ENCODE measurements around the gene HCRTR1.

The HCRTR1 gene

GRCh38 chr1:31626223-31627207, 9.0 kb downstream of the HCRTR1 start:
- no peak for DNase-seq

GRCh38 chr1:31627301-31627929, 9.9 kb downstream of the HCRTR1 start:
- no peak for DNase-seq

- DNase-seq, result no peak
Measured at GRCh38 chr1:31627930-31628559, 10.6 kb downstream of the HCRTR1 start.

- no peak for DNase-seq
Measured at GRCh38 chr1:31628931-31629556, 11.6 kb downstream of the HCRTR1 start.

GRCh38 chr1:31632649-31633048, 15.2 kb downstream of the HCRTR1 start:
- no peak for DNase-seq

- DNase-seq, result no peak
Measured at GRCh38 chr1:31633117-31633516, 15.6 kb downstream of the HCRTR1 start.

- no peak for DNase-seq
Measured at GRCh38 chr1:31637915-31638673, 20.6 kb downstream of the HCRTR1 start.

DNA sequence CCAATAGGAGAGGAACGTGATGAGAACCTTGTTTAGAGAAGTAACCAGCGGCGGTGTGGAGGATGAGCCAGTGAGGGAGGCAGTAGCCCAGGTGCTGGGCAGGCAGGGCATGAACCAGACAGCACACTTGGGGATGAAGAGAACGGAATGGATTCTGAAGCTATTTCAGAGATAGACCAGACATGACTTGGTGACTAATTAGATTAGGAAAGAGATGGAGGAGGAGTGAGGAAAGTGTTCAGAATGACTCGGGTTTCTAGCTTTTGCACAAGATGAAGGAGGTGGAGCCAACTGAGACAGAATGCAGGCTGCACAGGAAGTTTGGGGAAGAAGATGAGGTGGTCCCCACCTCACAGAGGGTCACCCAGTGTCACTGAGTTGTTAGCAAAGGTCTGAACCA, 22.1 kb downstream of the HCRTR1 start:
- DNase-seq, result no peak

- no peak for DNase-seq
Measured at GRCh38 chr1:31640179-31640578, 22.7 kb downstream of the HCRTR1 start.

DNA sequence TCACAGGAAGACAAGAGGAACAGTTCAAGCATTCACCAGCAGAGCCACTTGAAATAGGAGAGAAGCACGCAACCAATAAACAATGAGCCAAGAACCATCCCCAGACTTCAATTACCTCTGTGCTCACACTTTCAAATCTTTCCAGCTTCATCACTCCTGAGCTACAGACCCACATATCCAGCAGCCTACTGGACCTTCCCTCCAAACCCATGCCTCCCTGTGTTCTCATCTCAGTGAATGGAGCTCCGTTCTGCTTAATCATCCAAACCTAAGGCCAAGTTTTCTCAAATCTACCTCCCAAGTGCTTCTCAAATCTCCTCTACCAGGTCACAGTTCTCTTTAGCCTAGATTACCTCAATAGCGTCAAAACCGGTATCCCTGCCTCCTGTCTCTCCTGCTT, 23.5 kb downstream of the HCRTR1 start:
- no peak for DNase-seq

DNA sequence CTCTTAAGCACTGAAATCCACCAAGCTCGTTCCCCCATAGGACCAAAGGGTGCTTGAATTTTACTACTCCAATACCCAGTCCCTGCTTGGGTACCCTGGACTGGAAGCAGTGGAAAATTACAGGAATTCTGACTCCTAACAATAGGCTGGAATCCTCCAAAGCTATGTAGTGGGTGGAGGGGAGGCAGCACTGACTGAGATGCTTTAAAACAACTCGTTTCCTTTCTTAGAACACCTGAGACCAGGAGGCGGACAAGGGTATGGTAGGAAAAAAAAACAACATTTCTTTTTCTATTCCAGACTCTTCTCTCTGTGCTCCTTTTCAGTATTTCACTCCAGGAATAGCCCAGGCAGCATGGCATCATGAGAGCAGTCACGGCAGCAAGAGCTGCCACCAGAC, 24.9 kb downstream of the HCRTR1 start:
- no peak for DNase-seq

DNA sequence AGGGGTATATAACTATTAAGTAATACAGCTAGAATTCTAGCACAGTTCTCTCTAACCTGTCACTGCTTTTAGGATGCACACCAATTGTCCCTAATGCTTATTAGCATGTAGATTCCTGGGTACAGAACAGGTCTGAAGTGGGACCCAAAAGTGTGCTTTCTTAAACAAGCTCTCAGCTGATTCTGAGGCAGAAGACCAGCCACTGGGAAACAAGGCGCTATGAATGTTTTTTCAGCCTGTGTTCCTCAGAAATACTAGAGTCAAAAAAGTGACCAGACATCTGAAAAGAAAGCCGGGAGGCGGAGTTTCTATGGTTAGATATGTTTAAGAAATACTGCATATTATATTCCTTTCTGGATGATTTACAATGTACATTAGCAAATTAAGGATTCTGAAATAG, 25.4 kb downstream of the HCRTR1 start:
- no peak for DNase-seq

GRCh38 chr1:31643976-31644559, 26.6 kb downstream of the HCRTR1 start:
- DNase-seq, result no peak

GRCh38 chr1:31644560-31645273, 27.2 kb downstream of the HCRTR1 start, which contains the start of gene PEF1:
Gene PEF1 (minus strand): TSS chr1:31644876. CDS start chr1:31644864, 12 bp downstream.
- DNase-seq, result peak; percentile 97

GRCh38 chr1:31645274-31645568, 27.7 kb downstream of the HCRTR1 start:
- DNase-seq, result no peak

GRCh38 chr1:31646259-31646960, 28.9 kb downstream of the HCRTR1 start:
- DNase-seq, result no peak

DNA sequence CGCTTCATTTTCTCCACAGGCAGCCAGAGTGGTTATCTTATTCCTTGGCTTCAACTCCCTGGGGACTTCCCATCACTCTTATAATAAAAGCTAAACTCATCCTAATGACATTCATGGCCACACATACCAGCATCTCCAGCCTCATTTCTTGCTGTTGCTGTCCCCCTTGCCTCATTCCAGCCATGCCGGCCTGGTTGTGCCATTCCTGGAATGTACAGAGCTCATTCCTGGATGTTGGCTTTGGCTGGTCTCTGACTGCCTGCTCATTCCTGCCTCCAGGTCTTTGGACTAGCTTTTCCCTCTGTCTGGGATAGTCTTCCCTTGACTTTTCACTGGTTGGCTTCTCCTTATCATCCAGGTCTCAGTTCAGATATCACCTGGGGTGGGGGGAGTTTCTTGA, 29.6 kb downstream of the HCRTR1 start:
- no peak for DNase-seq

DNA sequence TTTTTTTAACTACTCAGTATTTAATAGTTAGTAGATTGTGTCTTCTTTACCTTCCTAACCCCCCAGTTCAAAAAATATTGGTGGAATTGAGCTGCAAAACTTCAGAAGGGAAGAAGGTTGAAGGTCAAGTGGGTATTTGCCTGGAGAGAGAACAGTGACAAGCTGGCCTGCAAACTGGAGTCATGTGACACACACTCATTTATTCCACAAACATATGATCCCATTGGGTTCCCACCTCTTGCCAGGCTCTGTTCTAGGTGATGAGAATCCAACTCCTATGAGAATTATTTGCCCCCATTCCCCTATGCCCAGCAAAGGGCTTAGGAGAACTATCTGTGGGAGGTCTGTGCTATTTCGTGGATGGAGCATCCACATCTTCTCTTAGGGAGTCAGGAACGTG, 30.7 kb downstream of the HCRTR1 start:
- DNase-seq, result no peak

DNA sequence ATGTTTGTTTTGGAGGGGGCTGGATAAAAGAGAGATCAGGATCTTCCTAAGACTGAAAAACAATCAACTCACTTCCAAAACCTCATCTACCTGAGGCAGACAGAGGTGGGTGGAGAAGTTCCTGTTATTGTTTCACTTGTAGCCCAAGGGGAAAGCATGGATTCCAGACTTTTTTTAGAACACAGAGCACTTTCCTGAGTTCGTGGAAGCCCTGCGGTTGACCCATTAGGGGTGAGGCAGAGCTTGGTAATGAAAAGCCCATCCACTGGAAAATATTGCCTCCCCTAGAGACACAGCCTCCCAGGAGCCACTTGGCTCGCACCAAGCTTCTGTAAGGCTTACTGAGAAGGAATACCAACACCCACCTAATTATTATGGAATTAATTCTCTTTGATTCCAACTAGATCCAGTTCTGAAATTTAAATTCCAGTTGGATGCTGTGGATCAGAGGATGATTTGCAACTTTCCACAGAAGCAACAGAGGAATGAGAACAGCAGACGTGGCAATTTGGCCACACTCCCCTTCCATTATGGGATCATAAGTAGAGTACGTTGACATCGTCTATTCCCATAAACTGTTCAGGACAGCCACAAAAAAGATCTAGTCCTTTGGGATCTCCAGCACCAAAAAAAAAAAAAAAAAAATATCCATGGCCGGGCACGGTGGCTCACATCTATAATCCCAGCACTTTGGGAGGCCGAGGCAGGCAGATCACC, 31.3 kb downstream of the HCRTR1 start:
- no peak for DNase-seq

Data from effector CD8-positive, alpha-beta T cell (primary cell).